Activated naive CD4-positive, alpha-beta T cell treated with anti-CD3 and anti-CD28 coated beads, Interleukin-2, amount 50 U/mL, for 24 hours (primary cell): ENCODE data around the gene RAB8A.
"Not testable (repeated sequence)": the region's sequence is repeated elsewhere in the genome, so short reads cannot be mapped to it uniquely, and the experiment has no call there.

Experiments
- H3K27ac Mint-ChIP-seq: one replicate; pipeline ENCODE4 v1.8.0; 2021; ENCODE audit warnings: mild to moderate bottlenecking, mixed read lengths
- H3K27me3 Mint-ChIP-seq: one replicate; pipeline ENCODE4 v1.8.0; 2021; ENCODE audit warnings: mixed read lengths
- H3K36me3 Mint-ChIP-seq: one replicate; pipeline ENCODE4 v1.8.0; 2021; ENCODE audit warnings: mixed read lengths
- H3K4me1 Mint-ChIP-seq: one replicate; pipeline ENCODE4 v1.8.0; 2021; ENCODE audit warnings: mixed read lengths
- H3K4me3 Mint-ChIP-seq: one replicate; pipeline ENCODE4 v1.8.0; 2021; ENCODE audit warnings: mild to moderate bottlenecking, mixed read lengths
- H3K9me3 Mint-ChIP-seq: one replicate; pipeline ENCODE4 v1.8.0; 2021; ENCODE audit warnings: mixed read lengths

Gene RAB8A

DNA sequence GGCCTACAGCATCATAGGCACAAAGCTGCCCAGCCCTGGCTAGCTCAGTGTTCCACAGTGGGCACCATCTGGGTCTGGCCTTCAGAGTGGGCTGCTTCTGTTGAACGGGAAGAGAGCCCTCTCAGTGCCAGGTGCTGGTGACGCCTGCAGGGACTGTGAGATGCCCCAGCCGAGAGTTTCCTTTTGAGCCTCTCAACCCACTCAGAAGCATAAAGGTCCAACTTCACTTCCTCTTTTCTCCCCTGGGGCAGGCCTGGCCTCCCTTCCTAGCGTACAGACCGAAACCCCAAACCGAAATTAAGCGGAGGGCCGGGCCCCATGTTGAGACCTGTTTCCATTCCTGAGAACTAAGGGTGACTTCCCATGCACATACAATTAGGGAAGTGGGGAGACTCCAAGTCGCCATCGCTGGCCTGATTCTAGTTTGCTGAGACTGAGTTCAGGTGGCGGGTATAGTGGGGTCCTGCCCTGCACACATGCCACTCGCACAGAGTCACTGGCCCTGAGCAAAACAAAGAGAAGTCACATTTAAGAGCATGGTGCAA, 6.9 kb downstream of the RAB8A start:
- H3K36me3 Mint-ChIP-seq, result peaks cover 3% of the 10 kb centered on the region
- H3K27me3 Mint-ChIP-seq, result no peaks in the 10 kb centered on the region
- H3K9me3 Mint-ChIP-seq, result no peaks in the 10 kb centered on the region
- peak overlapping the region; percentile 41 for H3K27ac Mint-ChIP-seq
- H3K4me1 Mint-ChIP-seq, result peaks cover 26% of the 10 kb centered on the region
- no peak overlapping the region for H3K4me3 Mint-ChIP-seq

DNA sequence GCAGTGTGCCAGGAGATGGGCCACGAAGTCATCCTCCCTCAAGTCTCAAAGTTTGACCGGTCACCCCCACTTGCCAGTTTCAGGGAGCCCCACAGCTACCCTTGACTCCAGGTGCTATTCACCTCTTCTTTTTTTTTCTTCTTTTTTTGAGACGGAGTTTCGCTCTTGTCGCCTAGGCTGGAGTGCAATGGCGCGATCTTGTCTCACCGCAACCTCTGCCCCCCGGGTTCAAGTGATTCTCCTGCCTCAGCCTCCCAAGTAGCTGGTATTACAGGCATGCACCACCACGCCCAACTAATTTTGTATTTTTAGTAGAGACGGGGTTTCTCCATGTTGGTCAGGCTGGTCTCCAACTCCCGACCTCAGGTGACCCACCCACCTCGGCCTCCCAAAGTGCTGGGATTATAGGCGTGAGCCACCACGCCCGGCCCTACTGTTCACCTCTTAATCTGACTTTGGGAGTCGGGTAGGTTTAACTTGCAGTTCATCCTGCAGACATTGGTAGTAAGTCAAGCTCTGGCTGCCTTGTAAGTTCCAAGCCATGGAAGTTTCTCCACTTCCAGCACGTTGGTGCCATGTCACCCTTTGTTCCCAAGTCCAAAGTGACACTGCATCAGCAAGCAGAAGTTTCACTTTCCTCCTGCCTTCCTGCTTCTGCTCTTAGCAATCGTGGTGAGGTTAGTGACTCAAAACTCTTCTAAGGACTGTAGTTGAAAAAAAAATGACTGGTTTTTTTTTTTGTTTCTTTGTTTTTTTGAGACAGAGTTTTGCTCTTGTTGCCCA, 7.6 kb downstream of the RAB8A start:
- peaks cover 21% of the 10 kb centered on the region for H3K4me1 Mint-ChIP-seq
- H3K27ac Mint-ChIP-seq, result peak overlapping the region; percentile 68
- H3K36me3 Mint-ChIP-seq, H3K27me3 Mint-ChIP-seq, H3K9me3 Mint-ChIP-seq, H3K4me3 Mint-ChIP-seq: not testable (repeated sequence)

DNA sequence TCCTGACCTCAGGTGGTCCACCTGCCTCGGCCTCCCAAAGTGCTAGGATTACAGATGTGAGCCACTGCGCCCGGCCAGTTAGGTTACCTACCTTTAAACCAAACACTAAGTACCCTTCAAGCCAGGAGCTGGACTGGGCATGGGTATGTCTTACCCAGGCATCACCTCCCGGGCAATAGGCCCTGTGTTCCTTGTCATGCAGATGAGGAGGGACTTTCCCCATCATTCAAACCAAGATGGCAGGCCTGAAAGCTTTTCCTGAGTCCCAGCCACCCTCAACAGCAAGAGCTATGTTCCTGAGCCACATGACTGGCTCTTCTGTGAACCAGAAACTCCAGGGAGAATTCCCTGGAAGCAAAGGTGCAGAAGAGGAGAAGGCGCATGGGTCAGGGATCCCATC, 9.5 kb downstream of the RAB8A start:
- Mint-ChIP-seq H3K9me3 (no peaks in the 10 kb centered on the region), H3K27ac (no peak overlapping the region), H3K4me3 (no peak overlapping the region), H3K27me3 (no peaks in the 10 kb centered on the region), H3K36me3 (peaks cover 2% of the 10 kb centered on the region), H3K4me1 (peaks cover 12% of the 10 kb centered on the region)

DNA sequence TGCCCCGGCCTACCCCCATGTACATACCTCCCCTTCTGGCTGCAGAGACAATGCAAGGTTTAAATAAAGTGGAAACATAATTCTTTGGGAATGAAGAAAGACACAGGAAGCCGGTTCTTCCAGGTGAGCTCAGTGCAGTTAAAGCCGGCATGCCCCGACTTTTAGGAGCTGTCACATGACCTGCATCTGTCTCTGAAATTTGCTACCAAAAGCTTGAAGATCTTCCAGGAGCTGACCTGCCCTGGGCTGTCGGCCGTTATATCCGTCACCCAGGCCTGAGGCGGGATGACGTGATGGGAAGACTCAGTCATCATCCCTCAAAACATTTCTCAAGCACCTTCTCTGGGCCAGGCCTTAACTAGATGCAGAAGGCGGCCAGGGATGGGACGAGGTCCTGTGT, 10.3 kb downstream of the RAB8A start:
- Mint-ChIP-seq H3K4me1 (peaks cover 10% of the 10 kb centered on the region), H3K27me3 (no peaks in the 10 kb centered on the region), H3K27ac (no peak overlapping the region), H3K4me3 (no peak overlapping the region), H3K36me3 (peaks cover 2% of the 10 kb centered on the region), H3K9me3 (no peaks in the 10 kb centered on the region)

DNA sequence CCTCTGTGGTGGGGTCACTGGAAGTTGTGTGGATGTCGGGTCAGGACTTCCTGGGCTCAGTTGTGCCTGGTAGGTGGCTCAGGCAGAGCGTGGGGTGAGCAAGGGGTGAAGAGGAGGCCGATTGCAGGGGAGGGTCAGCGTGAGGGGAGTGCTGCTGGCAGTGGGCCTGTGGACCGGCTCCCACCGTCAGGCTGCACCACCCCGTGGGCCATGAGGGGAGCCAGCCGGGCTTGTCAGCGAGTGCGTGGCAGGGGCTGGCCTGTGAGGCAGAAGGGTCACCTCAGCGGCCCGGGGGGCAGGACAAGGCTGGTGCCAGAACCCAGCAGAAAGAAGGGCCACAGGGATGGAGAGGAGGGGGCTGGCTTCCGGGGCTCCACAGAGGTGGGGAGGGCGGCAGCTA, 13.3 kb downstream of the RAB8A start:
- H3K4me3 Mint-ChIP-seq, result no peak overlapping the region
- no peaks in the 10 kb centered on the region for H3K9me3 Mint-ChIP-seq
- no peak overlapping the region for H3K27ac Mint-ChIP-seq
- H3K36me3 Mint-ChIP-seq, result peaks cover 8% of the 10 kb centered on the region
- H3K4me1 Mint-ChIP-seq, result no peaks in the 10 kb centered on the region
- H3K27me3 Mint-ChIP-seq, result no peaks in the 10 kb centered on the region

DNA sequence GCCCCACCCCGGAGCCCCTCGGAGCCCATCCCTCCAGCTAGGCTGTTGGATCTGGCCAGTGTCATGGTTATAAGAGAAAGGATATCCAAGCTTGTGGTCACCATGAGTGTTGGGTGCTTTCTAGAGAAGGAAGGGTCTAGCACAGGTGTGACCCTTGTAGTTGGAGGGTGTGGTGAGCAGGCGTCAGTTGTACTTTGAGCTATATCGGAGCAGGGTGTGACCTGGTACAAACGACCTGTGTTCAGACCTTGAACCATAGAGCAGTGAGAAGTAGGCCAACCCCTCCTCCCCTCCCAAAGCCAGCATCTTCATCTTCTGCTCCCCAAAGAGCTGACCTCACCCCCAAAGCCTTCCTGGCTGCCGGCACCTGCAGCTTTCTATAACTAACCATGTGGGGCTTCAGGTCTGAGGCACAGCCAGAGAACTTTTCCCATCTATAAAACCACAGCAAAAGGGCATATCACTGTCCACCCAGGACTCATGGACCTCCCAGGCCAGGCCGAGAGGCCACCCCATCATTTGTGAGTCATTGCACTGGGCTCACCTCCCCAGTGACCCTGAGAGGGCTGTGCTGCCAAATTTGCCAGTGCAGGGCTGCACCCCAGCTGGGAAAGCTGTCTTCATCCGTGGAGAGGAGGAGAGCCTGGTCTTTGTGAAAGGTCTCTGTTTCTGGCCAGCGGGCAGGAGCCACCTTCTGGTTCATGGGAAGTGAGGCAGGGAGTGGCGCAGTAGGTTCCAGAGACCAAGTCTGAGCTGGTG, 14.2 kb downstream of the RAB8A start:
- peaks cover 11% of the 10 kb centered on the region for H3K36me3 Mint-ChIP-seq
- no peak overlapping the region for H3K27ac Mint-ChIP-seq
- H3K4me3 Mint-ChIP-seq, result no peak overlapping the region
- H3K4me1 Mint-ChIP-seq, result no peaks in the 10 kb centered on the region
- no peaks in the 10 kb centered on the region for H3K9me3 Mint-ChIP-seq
- no peaks in the 10 kb centered on the region for H3K27me3 Mint-ChIP-seq

DNA sequence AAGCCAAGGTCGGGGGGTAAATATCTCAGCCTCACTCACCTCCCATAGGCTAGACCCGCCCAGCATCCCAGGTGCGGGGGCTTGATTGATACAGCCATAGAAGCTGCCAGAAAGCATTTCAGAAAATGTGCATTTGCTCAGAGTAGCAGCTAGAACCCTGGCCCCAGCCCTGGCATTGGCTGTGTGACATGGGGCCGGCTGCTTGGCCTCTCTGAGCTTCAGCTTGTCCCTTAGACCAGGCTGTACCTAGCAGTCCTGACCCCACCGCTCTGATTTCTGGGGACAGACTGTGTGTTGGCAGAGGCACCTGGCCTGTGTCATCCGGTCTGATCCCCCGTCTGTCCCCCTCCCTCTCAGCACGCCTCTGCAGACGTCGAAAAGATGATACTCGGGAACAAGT, 15.4 kb downstream of the RAB8A start:
- Mint-ChIP-seq H3K9me3 (no peaks in the 10 kb centered on the region), H3K27me3 (no peaks in the 10 kb centered on the region), H3K27ac (no peak overlapping the region), H3K4me3 (no peak overlapping the region), H3K4me1 (no peaks in the 10 kb centered on the region), H3K36me3 (peaks cover 21% of the 10 kb centered on the region)

DNA sequence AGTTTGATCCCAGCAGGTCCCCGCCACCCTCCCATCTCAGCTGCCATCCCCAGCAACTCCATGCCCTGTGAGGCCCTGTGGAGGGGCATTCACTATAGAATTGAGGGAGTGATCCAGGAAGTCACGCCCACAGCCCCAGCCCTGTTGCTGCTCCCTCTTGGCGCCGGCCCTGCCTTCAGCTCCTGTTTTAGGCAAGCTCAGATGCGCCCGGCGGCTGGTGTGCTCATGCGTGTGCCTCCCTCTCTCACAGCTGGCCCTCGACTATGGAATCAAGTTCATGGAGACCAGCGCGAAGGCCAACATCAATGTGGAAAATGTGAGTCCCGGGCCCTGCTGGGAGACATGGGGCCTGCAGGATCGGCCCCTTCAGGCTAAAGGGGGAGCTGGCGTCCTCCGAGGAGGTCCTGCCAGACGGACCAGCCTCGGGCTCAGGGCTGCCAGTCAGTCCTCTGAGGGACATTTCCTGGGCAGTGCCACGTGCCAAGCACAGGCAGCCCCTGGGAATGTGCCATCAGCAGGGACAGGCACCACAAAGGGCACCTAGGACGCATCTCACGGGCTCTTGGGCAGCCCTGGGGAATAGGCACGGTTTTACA, 16.2 kb downstream of the RAB8A start:
- H3K4me1 Mint-ChIP-seq, result no peaks in the 10 kb centered on the region

DNA sequence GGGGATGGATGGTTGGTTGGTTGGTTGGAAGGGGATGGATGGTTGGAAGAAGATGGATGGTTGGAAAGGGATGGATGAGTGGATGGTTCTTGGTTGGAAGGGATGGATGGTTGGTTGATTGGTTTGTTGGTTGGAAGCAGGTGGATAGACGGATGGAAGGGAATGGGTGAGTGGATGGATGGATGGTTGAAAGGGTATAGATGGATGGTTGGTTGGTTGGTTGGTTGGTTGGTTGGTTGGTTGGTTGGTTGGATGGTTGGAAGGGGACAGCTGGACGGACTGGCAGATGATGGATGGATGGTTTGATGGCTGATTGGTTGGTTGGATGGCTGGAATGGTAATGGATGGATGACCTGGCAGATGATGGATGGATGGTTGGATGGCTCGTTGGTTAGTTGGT, 20.0 kb downstream of the RAB8A start:
- H3K4me3 Mint-ChIP-seq, result no peak overlapping the region
- peaks cover 4% of the 10 kb centered on the region for H3K4me1 Mint-ChIP-seq
- H3K36me3 Mint-ChIP-seq, result peaks cover 34% of the 10 kb centered on the region
- no peaks in the 10 kb centered on the region for H3K27me3 Mint-ChIP-seq
- no peaks in the 10 kb centered on the region for H3K9me3 Mint-ChIP-seq
- H3K27ac Mint-ChIP-seq, result no peak overlapping the region

More for the DNA sequence above, 16.2 kb downstream of the RAB8A start:
- no peak overlapping the region for H3K4me3 Mint-ChIP-seq
- no peaks in the 10 kb centered on the region for H3K9me3 Mint-ChIP-seq
- peaks cover 25% of the 10 kb centered on the region for H3K36me3 Mint-ChIP-seq
- H3K27ac Mint-ChIP-seq, result no peak overlapping the region
- no peaks in the 10 kb centered on the region for H3K27me3 Mint-ChIP-seq

DNA sequence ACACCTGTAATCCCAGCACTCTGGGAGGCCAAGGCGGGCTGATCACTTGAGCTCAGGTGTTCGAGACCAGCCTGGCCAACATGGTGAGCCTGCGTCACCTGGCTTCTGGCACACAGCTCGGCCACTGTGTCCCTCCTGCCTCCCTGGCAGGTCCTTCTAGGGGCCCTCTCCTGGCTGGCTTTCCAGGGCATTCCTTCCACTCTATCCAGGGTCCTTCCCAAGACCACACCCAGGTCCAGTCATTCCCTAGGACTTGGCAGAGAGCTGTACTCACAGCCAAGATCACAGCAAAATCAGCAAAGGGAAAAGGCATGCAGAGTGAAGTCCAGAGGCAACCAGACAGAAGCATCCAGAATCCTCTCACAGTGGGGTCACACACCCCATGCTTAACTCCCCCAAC, 22.1 kb downstream of the RAB8A start:
- Mint-ChIP-seq H3K36me3 (peaks cover 29% of the 10 kb centered on the region), H3K4me1 (peaks cover 4% of the 10 kb centered on the region), H3K4me3 (no peak overlapping the region), H3K27me3 (no peaks in the 10 kb centered on the region), H3K9me3 (no peaks in the 10 kb centered on the region), H3K27ac (no peak overlapping the region)

DNA sequence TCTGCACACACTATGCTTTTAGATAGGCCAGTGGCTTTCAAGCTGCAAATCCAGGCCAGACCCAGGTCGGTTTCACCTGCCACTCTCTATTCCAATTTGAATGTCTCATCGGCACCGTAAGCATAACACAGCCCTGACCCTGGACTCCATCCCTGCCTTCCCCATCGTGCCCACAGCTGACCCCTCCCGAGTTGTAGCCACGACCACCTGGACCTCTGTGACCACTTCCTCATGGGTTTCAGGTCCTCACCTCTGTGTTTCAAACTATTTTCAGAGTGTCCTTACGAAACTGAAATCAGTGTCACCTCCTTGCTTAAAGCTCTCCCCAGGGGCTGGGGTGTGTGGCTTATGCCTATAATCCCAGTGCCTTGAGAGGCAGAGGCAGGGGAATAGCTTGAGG, 22.8 kb downstream of the RAB8A start:
- no peak overlapping the region for H3K27ac Mint-ChIP-seq
- no peak overlapping the region for H3K4me3 Mint-ChIP-seq
- H3K27me3 Mint-ChIP-seq, result no peaks in the 10 kb centered on the region
- no peaks in the 10 kb centered on the region for H3K9me3 Mint-ChIP-seq
- peaks cover 4% of the 10 kb centered on the region for H3K4me1 Mint-ChIP-seq
- peaks cover 28% of the 10 kb centered on the region for H3K36me3 Mint-ChIP-seq

DNA sequence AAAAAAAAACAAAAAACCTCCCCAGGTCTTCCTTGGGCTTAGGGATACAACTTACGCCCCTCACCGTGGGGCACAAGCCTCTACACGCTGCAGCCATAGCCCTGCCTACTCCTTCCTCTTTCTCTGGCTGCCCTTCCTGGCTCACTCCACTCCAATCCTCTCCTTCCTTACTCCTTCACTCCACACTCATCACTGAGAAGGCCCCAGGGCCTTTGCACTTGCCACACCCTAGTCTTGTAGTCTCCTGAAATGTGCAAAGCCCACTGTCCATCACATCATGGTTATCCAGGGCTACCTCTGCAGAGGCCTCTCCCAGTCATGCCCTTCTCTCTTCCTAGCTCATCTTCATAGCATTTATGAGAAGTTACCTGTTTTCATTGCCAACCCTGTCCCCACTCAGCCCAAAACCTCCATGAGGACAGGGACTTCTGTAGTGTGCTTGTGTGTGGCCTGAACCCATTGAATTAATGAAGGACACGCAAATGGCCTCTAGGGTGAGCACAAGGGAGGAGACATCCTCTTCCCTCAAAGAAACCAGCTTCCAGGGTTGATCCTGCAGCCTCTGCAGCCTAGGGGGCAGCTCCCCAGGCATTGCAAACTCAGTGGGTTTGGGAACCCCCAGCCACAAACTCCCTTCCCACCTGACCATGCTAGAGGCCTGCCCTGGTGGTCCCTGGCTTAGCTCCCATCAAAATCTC, 23.9 kb downstream of the RAB8A start:
- H3K9me3 Mint-ChIP-seq, result no peaks in the 10 kb centered on the region
- peaks cover 23% of the 10 kb centered on the region for H3K36me3 Mint-ChIP-seq
- H3K27me3 Mint-ChIP-seq, result no peaks in the 10 kb centered on the region
- H3K27ac Mint-ChIP-seq, result no peak overlapping the region
- H3K4me1 Mint-ChIP-seq, result peaks cover 4% of the 10 kb centered on the region
- no peak overlapping the region for H3K4me3 Mint-ChIP-seq

DNA sequence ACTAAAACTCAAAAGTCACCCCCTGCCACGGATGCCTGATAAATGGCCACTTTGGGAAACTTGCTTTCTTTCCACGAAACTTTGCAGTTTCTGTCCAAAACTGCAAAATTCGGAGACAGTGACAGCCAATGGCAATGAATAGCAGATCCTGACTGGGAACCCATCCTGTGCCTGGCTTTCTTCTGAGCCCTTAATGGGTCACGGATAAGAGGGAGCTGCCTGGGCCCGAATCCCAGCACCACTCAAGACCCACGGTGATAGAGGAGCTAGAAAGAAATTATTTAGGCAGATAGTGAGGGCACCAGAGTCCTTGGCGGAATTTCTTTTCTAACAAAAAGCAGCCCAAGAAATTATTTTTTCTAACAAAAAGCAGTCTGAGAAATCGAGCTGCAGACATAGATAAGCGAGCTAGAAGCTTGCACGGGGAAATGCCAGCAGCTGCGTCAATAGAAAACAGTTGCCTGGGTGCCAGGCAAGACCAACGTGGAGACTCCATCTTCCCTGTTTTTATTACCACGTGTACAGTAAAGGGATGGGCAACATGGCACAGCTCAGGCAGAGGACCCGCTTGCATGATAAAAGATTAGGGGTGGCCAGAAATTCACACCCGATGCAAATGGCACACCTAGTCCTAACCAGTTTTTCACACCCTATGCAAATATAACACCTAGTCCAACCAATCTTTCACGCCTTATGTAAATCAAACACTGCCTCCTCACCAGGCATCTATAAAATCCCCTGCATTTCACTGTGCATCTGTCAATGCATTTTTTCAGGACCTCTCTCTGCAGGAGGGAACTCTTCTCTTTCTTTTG, 24.7 kb downstream of the RAB8A start:
- no peak overlapping the region for H3K4me3 Mint-ChIP-seq

DNA sequence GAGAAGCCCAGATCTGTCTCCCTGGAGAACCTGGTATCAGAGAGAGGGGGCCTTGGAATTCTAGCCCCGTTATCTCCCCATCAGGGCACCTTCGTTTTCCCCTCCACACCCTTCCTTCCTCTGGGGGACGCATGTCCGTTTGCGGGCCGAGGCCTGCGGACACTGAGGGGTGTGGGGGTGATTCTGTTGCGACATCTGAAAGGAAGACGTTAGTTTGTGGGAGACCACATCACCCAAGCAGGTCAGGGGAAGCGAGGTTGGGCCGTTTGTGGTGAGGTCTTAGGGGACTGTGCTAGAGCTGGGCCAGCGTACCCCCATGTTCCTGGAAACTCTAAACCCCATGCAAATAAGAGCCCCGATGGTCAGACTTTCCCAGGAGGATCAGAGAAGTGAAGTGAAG, 28.1 kb downstream of the RAB8A start:
- Mint-ChIP-seq H3K9me3 (no peaks in the 10 kb centered on the region), H3K27me3 (no peaks in the 10 kb centered on the region), H3K36me3 (peaks cover 4% of the 10 kb centered on the region), H3K4me3 (no peak overlapping the region), H3K4me1 (peaks cover 26% of the 10 kb centered on the region), H3K27ac (peak overlapping the region; percentile 4)

More for the DNA sequence above, 24.7 kb downstream of the RAB8A start:
- H3K9me3 Mint-ChIP-seq, result no peaks in the 10 kb centered on the region
- H3K4me1 Mint-ChIP-seq, result peaks cover 4% of the 10 kb centered on the region
- H3K27me3 Mint-ChIP-seq, result no peaks in the 10 kb centered on the region
- peak overlapping the region; percentile 63 for H3K27ac Mint-ChIP-seq
- H3K36me3 Mint-ChIP-seq, result peaks cover 19% of the 10 kb centered on the region

DNA sequence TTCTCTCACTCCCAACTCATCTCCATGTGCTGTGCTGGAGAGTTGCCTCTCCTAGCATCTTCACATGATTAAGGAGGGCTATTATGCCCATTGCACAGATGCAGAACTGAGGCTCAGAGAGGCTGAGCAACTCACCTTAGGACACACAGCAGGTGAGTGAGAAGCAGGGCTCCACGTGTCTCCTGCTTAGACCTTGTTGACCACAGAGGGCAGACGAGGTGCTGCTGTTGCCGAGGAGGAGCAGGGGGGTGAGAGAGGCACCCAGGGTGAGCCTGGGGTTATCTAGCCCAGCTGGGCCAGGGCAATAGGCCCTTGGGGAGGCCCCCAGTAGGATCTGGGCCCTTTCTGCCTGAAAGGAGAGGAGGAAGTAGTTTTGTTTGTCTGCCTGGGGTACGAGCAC, 29.4 kb downstream of the RAB8A start:
- no peaks in the 10 kb centered on the region for H3K9me3 Mint-ChIP-seq
- peaks cover 32% of the 10 kb centered on the region for H3K4me1 Mint-ChIP-seq
- no peak overlapping the region for H3K27ac Mint-ChIP-seq

More for the DNA sequence above, 29.4 kb downstream of the RAB8A start:
- Mint-ChIP-seq H3K27me3 (no peaks in the 10 kb centered on the region), H3K36me3 (no peaks in the 10 kb centered on the region), H3K4me3 (no peak overlapping the region)
